HG02642 (cell line): ENCODE results near the gene AFG3L2.

ENCODE experiments used
- ATAC-seq: cut with Tn5 transposase; IDR thresholded peaks from one replicate; pipeline ENCODE4 v1.9.1; 2021; ENCODE audit warnings: mild to moderate bottlenecking; ENCODE audit not compliant: unreplicated experiment, poor library complexity

AFG3L2 gene

GRCh38 chr18:12362473-12363174, 14.4 kb downstream of the AFG3L2 start:
- ATAC-seq, result no peak

- no peak for ATAC-seq
These were observed 15.2 kb downstream of the AFG3L2 start for GRCh38 chr18:12361770-12362378.

GRCh38 chr18:12359515-12359927, 17.5 kb downstream of the AFG3L2 start:
- ATAC-seq, result no peak

GRCh38 chr18:12352188-12352587, 24.8 kb downstream of the AFG3L2 start:
- ATAC-seq, result no peak

GRCh38 chr18:12347895-12348294, 29.1 kb downstream of the AFG3L2 start:
- no peak for ATAC-seq

- no peak for ATAC-seq
These were observed 30.8 kb downstream of the AFG3L2 start for GRCh38 chr18:12346240-12346565.

GRCh38 chr18:12345491-12346239, 31.4 kb downstream of the AFG3L2 start:
- no peak for ATAC-seq

- ATAC-seq, result no peak
These were observed 34.4 kb downstream of the AFG3L2 start for GRCh38 chr18:12342661-12343060.

- ATAC-seq, result no peak
These were observed 35.9 kb downstream of the AFG3L2 start for GRCh38 chr18:12340945-12341660.

- no peak for ATAC-seq
These were observed 38.6 kb downstream of the AFG3L2 start for GRCh38 chr18:12338382-12338781.

- no peak for ATAC-seq
These were observed 40.1 kb downstream of the AFG3L2 start for GRCh38 chr18:12336887-12337286.

GRCh38 chr18:12336171-12336613, 40.8 kb downstream of the AFG3L2 start:
- ATAC-seq, result no peak

- ATAC-seq, result no peak
These were observed 41.5 kb downstream of the AFG3L2 start for GRCh38 chr18:12335503-12335902.

GRCh38 chr18:12334863-12335262, 42.2 kb downstream of the AFG3L2 start:
- ATAC-seq, result no peak

GRCh38 chr18:12334366-12334808, 42.6 kb downstream of the AFG3L2 start:
- ATAC-seq, result no peak

- no peak for ATAC-seq
These were observed 43.3 kb downstream of the AFG3L2 start for GRCh38 chr18:12333506-12334290.

- no peak for ATAC-seq
These were observed 46.3 kb downstream of the AFG3L2 start for GRCh38 chr18:12330766-12331165.

GRCh38 chr18:12329125-12329698, 47.8 kb downstream of the AFG3L2 start:
- ATAC-seq, result no peak

- no peak for ATAC-seq
These were observed 48.7 kb downstream of the AFG3L2 start for GRCh38 chr18:12328179-12328823.
